OCI-LY7 (cell line): ENCODE results near the gene RCAN3.

Experiments
- EZH2phosphoT487 ChIP-seq: fragments of 200-600 bp; sonication (generic); IDR thresholded peaks from 2 replicates; pipeline ENCODE4 v1.6.1; 2018; ENCODE audit warnings: low read depth, borderline replicate concordance, mild to moderate bottlenecking, mixed run types, antibody characterized with exemption, low read length, moderate library complexity, mixed read lengths
- TF ChIP-seq, protein P1 (sequence below): fragments of 200-600 bp; sonication (generic); conservative IDR thresholded peaks from 2 replicates; pipeline ENCODE4 v1.5.1; 2014; ENCODE audit warnings: mild to moderate bottlenecking, antibody characterized with exemption, low read length, moderate library complexity, mixed read lengths

DNA sequence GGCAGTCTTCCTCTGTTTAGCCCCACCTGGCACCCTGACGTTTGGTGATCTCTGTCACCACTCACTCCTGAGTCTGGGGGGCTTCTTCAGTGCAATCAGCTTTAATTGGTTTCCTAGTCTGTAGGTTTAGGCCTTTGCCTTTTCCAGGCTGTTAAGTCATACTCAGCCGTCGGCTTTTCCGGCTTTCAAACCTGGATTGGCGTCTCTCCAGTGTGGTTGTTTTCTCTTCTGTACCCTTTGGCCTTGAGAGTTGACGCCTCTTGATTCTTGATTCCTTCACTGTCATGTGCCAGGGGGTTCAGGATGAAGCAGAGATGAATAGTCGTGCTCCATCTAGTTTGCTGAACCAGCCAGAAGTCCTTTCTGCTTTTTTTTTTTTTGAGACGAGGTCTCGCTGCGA lies 78.1 kb downstream of the RCAN3 start:
- TF ChIP-seq, protein P1, sequence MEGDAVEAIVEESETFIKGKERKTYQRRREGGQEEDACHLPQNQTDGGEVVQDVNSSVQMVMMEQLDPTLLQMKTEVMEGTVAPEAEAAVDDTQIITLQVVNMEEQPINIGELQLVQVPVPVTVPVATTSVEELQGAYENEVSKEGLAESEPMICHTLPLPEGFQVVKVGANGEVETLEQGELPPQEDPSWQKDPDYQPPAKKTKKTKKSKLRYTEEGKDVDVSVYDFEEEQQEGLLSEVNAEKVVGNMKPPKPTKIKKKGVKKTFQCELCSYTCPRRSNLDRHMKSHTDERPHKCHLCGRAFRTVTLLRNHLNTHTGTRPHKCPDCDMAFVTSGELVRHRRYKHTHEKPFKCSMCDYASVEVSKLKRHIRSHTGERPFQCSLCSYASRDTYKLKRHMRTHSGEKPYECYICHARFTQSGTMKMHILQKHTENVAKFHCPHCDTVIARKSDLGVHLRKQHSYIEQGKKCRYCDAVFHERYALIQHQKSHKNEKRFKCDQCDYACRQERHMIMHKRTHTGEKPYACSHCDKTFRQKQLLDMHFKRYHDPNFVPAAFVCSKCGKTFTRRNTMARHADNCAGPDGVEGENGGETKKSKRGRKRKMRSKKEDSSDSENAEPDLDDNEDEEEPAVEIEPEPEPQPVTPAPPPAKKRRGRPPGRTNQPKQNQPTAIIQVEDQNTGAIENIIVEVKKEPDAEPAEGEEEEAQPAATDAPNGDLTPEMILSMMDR = no peak
- no peak for TF ChIP-seq EZH2phosphoT487
